OCI-LY3 (cell line): ENCODE data around the gene CITED1.

ENCODE experiments used
- CTCF ChIP-seq: fragments of 200-600, 300-600 bp; sonication (generic); IDR thresholded peaks from 2 replicates; pipeline ENCODE4 v1.5.1; 2014; ENCODE audit warnings: antibody characterized with exemption, low read length, low read depth
- EZH2phosphoT487 ChIP-seq: fragments of 200-600 bp; shearing (Covaris generic); IDR thresholded peaks from 2 replicates; pipeline ENCODE4 v1.6.1; 2018; ENCODE audit warnings: antibody characterized with exemption, mixed run types, low read depth

DNA sequence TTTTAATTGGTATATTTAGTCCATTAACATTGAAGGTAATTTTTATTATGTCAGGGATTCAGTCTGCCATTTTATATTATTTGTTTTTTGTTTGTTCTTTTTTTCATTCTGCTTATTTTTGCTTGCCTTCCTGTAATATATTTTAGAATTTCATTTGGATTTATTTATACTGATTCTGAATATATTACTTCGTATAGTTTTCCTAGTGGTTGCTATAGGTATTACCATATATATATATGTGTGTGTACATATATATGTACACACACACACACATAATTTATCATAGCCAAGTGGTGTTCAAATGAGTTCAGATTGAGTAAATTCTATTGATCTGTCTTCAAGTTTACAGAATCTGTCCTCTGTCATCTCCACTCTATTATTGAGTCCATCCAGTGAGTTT, 11.2 kb downstream of the CITED1 start:
- TF ChIP-seq CTCF (no peak), EZH2phosphoT487 (no peak)
